Urothelium cell line (cell line): Measurements from ENCODE around the gene GLG1.
"Not testable (repeated sequence)": the region's sequence is repeated elsewhere in the genome, so short reads cannot be mapped to it uniquely, and the experiment has no call there.

Experiments used
- DNase-seq: peaks from one replicate; pipeline ENCODE4 v3.0.0; 2011; ENCODE audit warnings: low spot score, mixed read lengths
- FAIRE-seq: peaks from 2 replicates; lab custom pipeline; 2011; peaks lifted over from hg19 to GRCh38; lab: Jason Lieb, UNC

GLG1 gene

GRCh38 chr16:74417897-74418296 lies 189.0 kb downstream of the GLG1 start:
- not testable (repeated sequence) for FAIRE-seq, DNase-seq

GRCh38 chr16:74413920-74414319 lies 193.0 kb downstream of the GLG1 start:
- not testable (repeated sequence) for FAIRE-seq

GRCh38 chr16:74413485-74413884 lies 193.4 kb downstream of the GLG1 start:
- FAIRE-seq, result not testable (repeated sequence)

More at GRCh38 chr16:74413920-74414319, 193.0 kb downstream of the GLG1 start:
- DNase-seq, result not testable (repeated sequence)

GRCh38 chr16:74412775-74413390 lies 194.0 kb downstream of the GLG1 start:
- FAIRE-seq, DNase-seq: not testable (repeated sequence)

More at GRCh38 chr16:74413485-74413884, 193.4 kb downstream of the GLG1 start:
- not testable (repeated sequence) for DNase-seq

- not testable (repeated sequence) for DNase-seq, FAIRE-seq
Observed at GRCh38 chr16:74412138-74412774, 194.7 kb downstream of the GLG1 start.

GRCh38 chr16:74410981-74411380 lies 195.9 kb downstream of the GLG1 start:
- not testable (repeated sequence) for FAIRE-seq

GRCh38 chr16:74410057-74410957 lies 196.6 kb downstream of the GLG1 start:
- not testable (repeated sequence) for FAIRE-seq, DNase-seq

More at GRCh38 chr16:74410981-74411380, 195.9 kb downstream of the GLG1 start:
- not testable (repeated sequence) for DNase-seq

- FAIRE-seq, DNase-seq: not testable (repeated sequence)
Observed at GRCh38 chr16:74409185-74409981, 197.5 kb downstream of the GLG1 start.

GRCh38 chr16:74407362-74407705 lies 199.6 kb downstream of the GLG1 start:
- FAIRE-seq, DNase-seq: not testable (repeated sequence)

- not testable (repeated sequence) for FAIRE-seq, DNase-seq
Observed at GRCh38 chr16:74406600-74407361, 200.1 kb downstream of the GLG1 start.

GRCh38 chr16:74404148-74404933 lies 202.6 kb downstream of the GLG1 start:
- DNase-seq, FAIRE-seq: not testable (repeated sequence)

- not testable (repeated sequence) for FAIRE-seq, DNase-seq
Observed at GRCh38 chr16:74400238-74400637, 206.7 kb downstream of the GLG1 start.

- not testable (repeated sequence) for DNase-seq, FAIRE-seq
Observed at GRCh38 chr16:74398212-74398895, 208.6 kb downstream of the GLG1 start.
